ENCODE measurements around the gene PREX1. TPM values are rescaled to one million over a fixed set of nuclear protein-coding genes. Genes with fewer than 3 reads are reported as not detected.
"Not testable (repeated sequence)": the region's sequence is repeated elsewhere in the genome, so short reads cannot be mapped to it uniquely, and the experiment has no call there.

PREX1 gene
- total RNA-seq, 1 donor from 2014 or later: 17.7 TPM

- H3K4me3 ChIP-seq: no peak overlapping the region
- no peak overlapping the region for H3K27ac ChIP-seq
- intact Hi-C loops (cut with DNase I): no loop called here
- no peaks in the 10 kb centered on the region for H3K9me3 ChIP-seq
- no peak for TF ChIP-seq POLR2AphosphoS5 (IDR thresholded peaks at IDR 0.05; ENCODE audit: insufficient read depth in 1 of 2, low read depth in 1 of 2)
- TF ChIP-seq POLR2A (IDR thresholded peaks at IDR 0.05): no peak
- no peak for TF ChIP-seq CTCF (IDR thresholded peaks at IDR 0.05)
- no peaks in the 10 kb centered on the region for H3K27me3 ChIP-seq
- DNase-seq (ENCODE audit: extremely low spot score in 2 of 2): no peak
- peaks cover 23% of the 10 kb centered on the region for H3K4me1 ChIP-seq
- H3K36me3 ChIP-seq: no peaks in the 10 kb centered on the region
Measured at GRCh38 chr20:48777005-48777404, 50.8 kb downstream of the PREX1 start.

- no peaks in the 10 kb centered on the region for H3K9me3 ChIP-seq
- no peaks in the 10 kb centered on the region for H3K27me3 ChIP-seq
- H3K36me3 ChIP-seq: no peaks in the 10 kb centered on the region
- TF ChIP-seq POLR2A (IDR thresholded peaks at IDR 0.05): no peak
- no peak for TF ChIP-seq CTCF (IDR thresholded peaks at IDR 0.05)
- no peak for TF ChIP-seq POLR2AphosphoS5 (IDR thresholded peaks at IDR 0.05; ENCODE audit: insufficient read depth in 1 of 2, low read depth in 1 of 2)
- H3K4me3 ChIP-seq: no peak overlapping the region
- no peak overlapping the region for H3K27ac ChIP-seq
- intact Hi-C loops (cut with DNase I): no loop called here
- no peak for DNase-seq (ENCODE audit: extremely low spot score in 2 of 2)
- H3K4me1 ChIP-seq: peaks cover 29% of the 10 kb centered on the region
Measured at GRCh38 chr20:48776306-48776705, 51.5 kb downstream of the PREX1 start.

GRCh38 chr20:48775545-48775944, 52.3 kb downstream of the PREX1 start:
- H3K4me1 ChIP-seq: peaks cover 33% of the 10 kb centered on the region
- intact Hi-C loops (cut with DNase I): not testable (repeated sequence)

GRCh38 chr20:48774696-48775095, 53.1 kb downstream of the PREX1 start:
- TF ChIP-seq POLR2AphosphoS5 (IDR thresholded peaks at IDR 0.05; ENCODE audit: insufficient read depth in 1 of 2, low read depth in 1 of 2) (no peak), POLR2A (IDR thresholded peaks at IDR 0.05) (no peak), CTCF (IDR thresholded peaks at IDR 0.05) (no peak)
- no peak for DNase-seq (ENCODE audit: extremely low spot score in 2 of 2)
- Histone ChIP-seq H3K27me3 (no peaks in the 10 kb centered on the region), H3K27ac (no peak overlapping the region), H3K4me1 (peaks cover 33% of the 10 kb centered on the region), H3K4me3 (no peak overlapping the region), H3K9me3 (no peaks in the 10 kb centered on the region), H3K36me3 (no peaks in the 10 kb centered on the region)
- intact Hi-C loops (cut with DNase I): no loop called here

More at GRCh38 chr20:48775545-48775944, 52.3 kb downstream of the PREX1 start:
- not testable (repeated sequence) for H3K36me3 ChIP-seq; H3K4me3 ChIP-seq; H3K27ac ChIP-seq; H3K27me3 ChIP-seq; H3K9me3 ChIP-seq; DNase-seq (ENCODE audit: extremely low spot score in 2 of 2)

- no peak overlapping the region for H3K4me3 ChIP-seq
- no peak for DNase-seq (ENCODE audit: extremely low spot score in 2 of 2)
- no peaks in the 10 kb centered on the region for H3K9me3 ChIP-seq
- TF ChIP-seq POLR2A (IDR thresholded peaks at IDR 0.05) (no peak), CTCF (IDR thresholded peaks at IDR 0.05) (no peak), POLR2AphosphoS5 (IDR thresholded peaks at IDR 0.05; ENCODE audit: insufficient read depth in 1 of 2, low read depth in 1 of 2) (no peak)
- H3K27ac ChIP-seq: no peak overlapping the region
- peaks cover 33% of the 10 kb centered on the region for H3K4me1 ChIP-seq
- H3K27me3 ChIP-seq: no peaks in the 10 kb centered on the region
- H3K36me3 ChIP-seq: no peaks in the 10 kb centered on the region
- intact Hi-C loops (cut with DNase I): no loop called here
Measured at GRCh38 chr20:48773837-48774418, 53.9 kb downstream of the PREX1 start.

Data from vagina (tissue), 2 donors.